NT2/D1 (cell line): ENCODE data around the gene NEO1.

ENCODE experiments used
- SUZ12 ChIP-seq: IDR thresholded peaks from 2 replicates; pipeline ENCODE4 v1.6.1; 2011; ENCODE audit not compliant: insufficient read length, insufficient read depth; ENCODE audit errors: extremely low read depth
- YY1 ChIP-seq: IDR thresholded peaks from 2 replicates; pipeline ENCODE4 v1.6.1; 2011; ENCODE audit not compliant: insufficient read length, insufficient read depth
- ZNF274 ChIP-seq: IDR thresholded peaks from 2 replicates; pipeline ENCODE4 v1.6.1; 2011; ENCODE audit warnings: mild to moderate bottlenecking, low read depth, low read length

- TF ChIP-seq SUZ12 (no peak), YY1 (no peak), ZNF274 (no peak)
Measured at GRCh38 chr15:73354241-73354640, 302.0 kb downstream of the NEO1 start.
